Measurements from ENCODE around the gene SSH3.

SSH3 gene

GRCh38 chr11:67267188-67268080 lies 35.9 kb upstream of the SSH3 start:
- DNase-seq (ENCODE audit: low read depth in 3 of 3) = no peak

- peak in 1 of 3 experiments; percentile 72 for DNase-seq (ENCODE audit: low read depth in 3 of 3)
Measured at GRCh38 chr11:67268081-67268961, 35.0 kb upstream of the SSH3 start.

- no peak for DNase-seq (ENCODE audit: low read depth in 3 of 3)
Measured at GRCh38 chr11:67268962-67269268, 34.4 kb upstream of the SSH3 start.

- DNase-seq (ENCODE audit: low read depth in 3 of 3) = no peak
Measured at GRCh38 chr11:67269401-67270255, 33.7 kb upstream of the SSH3 start.

GRCh38 chr11:67270256-67271204 lies 32.8 kb upstream of the SSH3 start:
- DNase-seq (ENCODE audit: low read depth in 3 of 3) = no peak

- no peak for DNase-seq (ENCODE audit: low read depth in 3 of 3)
Measured at GRCh38 chr11:67271205-67271540, 32.2 kb upstream of the SSH3 start.

- DNase-seq (ENCODE audit: low read depth in 3 of 3) = no peak
Measured at GRCh38 chr11:67271541-67272284, 31.6 kb upstream of the SSH3 start.

GRCh38 chr11:67272327-67273259 lies 30.7 kb upstream of the SSH3 start:
- DNase-seq (ENCODE audit: low read depth in 3 of 3) = no peak

- no peak for DNase-seq (ENCODE audit: low read depth in 3 of 3)
Measured at GRCh38 chr11:67273260-67273990, 29.9 kb upstream of the SSH3 start.

GRCh38 chr11:67274768-67275605 lies 28.3 kb upstream of the SSH3 start:
- DNase-seq (ENCODE audit: low read depth in 3 of 3) = no peak

GRCh38 chr11:67275606-67276409 lies 27.5 kb upstream of the SSH3 start:
- no peak for DNase-seq (ENCODE audit: low read depth in 3 of 3)

- DNase-seq (ENCODE audit: low read depth in 3 of 3) = no peak
Measured at GRCh38 chr11:67276781-67277230, 26.5 kb upstream of the SSH3 start.

GRCh38 chr11:67277231-67277961 lies 25.9 kb upstream of the SSH3 start:
- DNase-seq (ENCODE audit: low read depth in 3 of 3) = peak; percentile 80 to 89 (median 81)

- DNase-seq (ENCODE audit: low read depth in 3 of 3) = no peak
Measured at GRCh38 chr11:67278135-67278938, 25.0 kb upstream of the SSH3 start.

All from stimulated activated CD4-positive, alpha-beta T cell treated with anti-CD3 and anti-CD28 coated beads, TNF-alpha, amount 100 ng/mL, for 24 hours (primary cell).